Epithelial cell of proximal tubule (primary cell): Measurements from ENCODE around the gene UQCR11. TPM values are rescaled to one million over a fixed set of nuclear protein-coding genes. Genes with fewer than 3 reads are reported as not detected.

Experiments
- DNase-seq: peaks from one replicate; pipeline ENCODE4 v3.0.0-alpha.2; 2011; ENCODE audit warnings: low read depth
- H3K4me3 ChIP-seq: 2 replicates; pipeline ENCODE4 v1.5.1; 2011; ENCODE audit warnings: low read depth, mild to moderate bottlenecking, low read length
- total RNA-seq: library from RNA; depleted of rRNA; stranded (reverse); fragments of >200 nt; gene quantifications from 2 replicates; pipeline ENCODE4 v1.2.3, GENCODE V29; 2015
- TF ChIP-seq, protein P1 (sequence below): conservative IDR thresholded peaks from 2 replicates; pipeline ENCODE4 v1.5.1; 2012; ENCODE audit warnings: low read depth, mild to moderate bottlenecking, low read length

Gene UQCR11
- total RNA-seq, 1 donor from 2014 or later: 91.4 TPM

DNA sequence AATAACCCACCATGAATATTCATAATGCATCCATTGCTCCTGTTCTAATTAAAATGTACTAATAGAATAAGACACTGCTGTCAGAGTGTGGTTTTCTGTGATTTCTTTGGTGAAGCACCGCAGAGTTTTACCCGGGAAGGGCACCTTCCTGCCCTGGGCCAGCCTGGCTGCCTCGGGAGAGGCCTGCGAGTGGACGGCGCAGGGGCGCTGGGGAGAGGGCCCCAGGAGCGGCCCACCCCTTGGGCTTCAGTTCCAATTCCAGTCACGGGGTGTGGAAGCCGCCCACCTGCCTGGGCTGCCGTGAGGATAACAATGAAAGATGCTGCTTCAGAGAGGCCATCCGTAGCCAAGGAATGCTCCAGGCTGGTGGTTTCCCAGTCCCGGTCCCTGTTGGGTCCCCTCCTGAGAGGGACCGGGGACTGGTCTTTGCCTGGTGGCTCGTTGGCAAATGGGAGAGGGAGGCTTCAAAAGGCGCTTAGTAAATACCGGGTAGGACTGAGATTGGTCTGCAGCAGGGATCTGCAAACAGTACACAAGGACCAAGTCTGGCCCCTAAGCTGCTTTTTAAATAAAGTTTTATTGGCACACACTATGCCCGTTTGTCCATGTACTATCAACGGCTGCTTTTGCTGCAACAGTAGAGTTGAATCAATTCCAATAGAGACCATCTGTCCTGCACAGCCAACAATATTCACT, 29.1 kb upstream of the UQCR11 start:
- TF ChIP-seq, protein P1, sequence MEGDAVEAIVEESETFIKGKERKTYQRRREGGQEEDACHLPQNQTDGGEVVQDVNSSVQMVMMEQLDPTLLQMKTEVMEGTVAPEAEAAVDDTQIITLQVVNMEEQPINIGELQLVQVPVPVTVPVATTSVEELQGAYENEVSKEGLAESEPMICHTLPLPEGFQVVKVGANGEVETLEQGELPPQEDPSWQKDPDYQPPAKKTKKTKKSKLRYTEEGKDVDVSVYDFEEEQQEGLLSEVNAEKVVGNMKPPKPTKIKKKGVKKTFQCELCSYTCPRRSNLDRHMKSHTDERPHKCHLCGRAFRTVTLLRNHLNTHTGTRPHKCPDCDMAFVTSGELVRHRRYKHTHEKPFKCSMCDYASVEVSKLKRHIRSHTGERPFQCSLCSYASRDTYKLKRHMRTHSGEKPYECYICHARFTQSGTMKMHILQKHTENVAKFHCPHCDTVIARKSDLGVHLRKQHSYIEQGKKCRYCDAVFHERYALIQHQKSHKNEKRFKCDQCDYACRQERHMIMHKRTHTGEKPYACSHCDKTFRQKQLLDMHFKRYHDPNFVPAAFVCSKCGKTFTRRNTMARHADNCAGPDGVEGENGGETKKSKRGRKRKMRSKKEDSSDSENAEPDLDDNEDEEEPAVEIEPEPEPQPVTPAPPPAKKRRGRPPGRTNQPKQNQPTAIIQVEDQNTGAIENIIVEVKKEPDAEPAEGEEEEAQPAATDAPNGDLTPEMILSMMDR: no peak
- no peak for DNase-seq
- H3K4me3 ChIP-seq: no peak overlapping the region

DNA sequence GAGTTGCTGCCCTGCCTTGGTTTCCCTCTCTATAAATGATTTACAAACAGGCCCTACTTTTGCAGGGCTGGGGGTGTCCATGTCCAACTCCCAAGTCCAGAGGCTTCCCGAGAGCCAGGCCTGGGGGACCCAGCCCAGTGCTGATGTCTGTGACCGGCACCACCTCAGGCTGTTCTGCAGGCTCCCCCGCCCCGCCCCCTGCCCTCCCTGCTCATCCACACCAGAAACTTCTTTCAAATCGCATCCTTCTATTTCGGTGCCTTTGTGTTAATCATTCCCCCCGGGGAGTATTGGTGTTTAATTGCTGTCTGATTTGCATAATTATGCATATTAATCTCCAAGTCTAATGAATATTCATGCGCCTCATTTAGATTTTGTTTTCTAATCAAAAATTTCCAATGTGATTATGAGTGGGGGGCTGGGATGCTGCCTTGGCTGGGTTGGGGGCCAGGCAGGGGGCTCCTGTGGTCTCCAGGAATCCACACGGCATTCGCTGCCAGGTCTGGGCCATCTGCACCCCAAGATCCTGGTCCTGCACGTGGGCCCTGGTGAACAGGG, 28.1 kb upstream of the UQCR11 start:
- TF ChIP-seq, protein P1: no peak
- DNase-seq: no peak
- no peak overlapping the region for H3K4me3 ChIP-seq

DNA sequence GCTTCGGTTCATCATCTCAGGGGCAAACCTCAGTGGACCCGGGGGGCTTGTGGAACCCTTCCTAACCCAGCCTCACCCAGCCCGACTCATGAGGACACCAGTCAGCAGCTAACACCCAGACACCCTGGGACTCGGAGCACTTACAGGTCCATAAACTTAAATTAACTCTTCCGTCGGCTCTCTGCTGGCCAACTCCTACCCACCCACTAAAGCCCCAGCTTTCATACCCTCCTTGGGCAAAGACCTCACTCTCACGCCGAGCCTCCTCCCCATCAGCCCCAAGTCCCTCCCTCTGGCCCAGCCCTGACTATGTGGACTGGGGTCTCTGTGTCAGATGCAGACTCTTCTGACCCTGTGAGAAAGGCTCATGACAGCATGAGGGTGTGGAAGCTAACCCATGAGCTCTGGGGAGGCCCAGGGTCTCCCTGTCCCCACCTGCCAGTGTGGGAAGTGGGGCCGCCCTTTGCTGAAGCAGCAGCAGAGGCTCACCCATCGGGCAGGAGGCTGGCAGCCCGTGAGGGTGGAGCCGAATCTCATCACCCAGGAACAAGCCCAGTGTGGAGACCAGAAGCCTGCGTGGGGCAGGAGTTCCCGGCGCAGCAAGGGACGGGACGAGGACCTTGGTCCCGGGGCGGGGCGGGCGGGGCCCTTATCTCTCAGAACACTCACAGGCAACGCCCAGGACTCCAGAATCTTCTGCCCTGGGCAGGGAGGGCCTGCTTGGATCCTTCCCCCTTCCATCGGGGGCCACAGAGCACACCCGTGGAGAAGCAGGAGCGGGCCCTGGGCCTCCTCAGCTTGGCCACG, 27.4 kb upstream of the UQCR11 start:
- TF ChIP-seq, protein P1: no peak
- no peak for DNase-seq
- no peak overlapping the region for H3K4me3 ChIP-seq

DNA sequence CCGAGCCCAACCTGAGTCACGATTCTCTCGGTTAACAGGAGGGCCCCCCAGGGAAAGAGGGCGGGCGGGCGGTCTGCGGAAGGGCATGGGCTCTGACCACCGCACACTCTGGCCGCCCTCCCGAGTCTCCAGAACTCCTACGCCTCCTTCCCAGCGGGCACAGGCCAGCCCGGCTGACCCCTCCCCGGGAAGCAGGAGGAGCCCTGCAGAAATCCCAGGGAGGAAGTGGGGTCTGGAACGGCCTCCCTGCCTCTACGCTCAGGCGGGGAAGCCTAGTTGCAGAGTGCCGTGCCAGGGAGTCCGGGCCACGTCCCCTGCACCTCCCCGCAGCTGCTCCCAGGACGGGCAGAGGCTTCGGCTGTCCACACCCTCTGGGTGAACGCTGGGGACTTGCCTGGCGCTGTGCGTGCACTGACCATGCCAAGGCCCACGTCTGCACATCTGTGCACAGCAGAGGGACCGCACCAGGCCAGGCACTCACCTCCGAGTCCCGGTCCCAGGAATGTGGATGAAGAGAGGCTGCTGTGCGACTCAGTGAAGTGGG, 26.4 kb upstream of the UQCR11 start:
- no peak overlapping the region for H3K4me3 ChIP-seq
- TF ChIP-seq, protein P1: no peak
- DNase-seq: no peak

DNA sequence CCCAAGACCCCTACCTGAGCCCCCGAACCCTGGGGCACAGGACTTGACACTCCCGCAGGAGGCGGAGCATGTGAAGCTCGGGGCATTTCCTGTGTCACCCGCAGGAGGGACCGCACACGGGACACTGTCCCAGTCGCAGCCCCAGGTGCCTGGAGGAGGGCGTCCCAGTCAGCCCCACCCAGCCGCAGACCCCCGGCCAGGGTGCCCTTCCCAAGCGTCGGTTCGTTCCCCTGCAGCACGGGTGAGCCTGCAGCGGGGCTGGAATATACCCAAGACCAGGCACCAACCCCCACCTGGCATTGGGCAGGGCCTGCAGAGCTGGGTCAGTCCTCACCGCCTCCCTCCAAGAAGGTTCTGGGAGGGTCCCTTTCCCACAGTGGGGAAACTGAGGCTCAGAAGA, 25.5 kb upstream of the UQCR11 start:
- H3K4me3 ChIP-seq: no peak overlapping the region
- TF ChIP-seq, protein P1: no peak
- no peak for DNase-seq

DNA sequence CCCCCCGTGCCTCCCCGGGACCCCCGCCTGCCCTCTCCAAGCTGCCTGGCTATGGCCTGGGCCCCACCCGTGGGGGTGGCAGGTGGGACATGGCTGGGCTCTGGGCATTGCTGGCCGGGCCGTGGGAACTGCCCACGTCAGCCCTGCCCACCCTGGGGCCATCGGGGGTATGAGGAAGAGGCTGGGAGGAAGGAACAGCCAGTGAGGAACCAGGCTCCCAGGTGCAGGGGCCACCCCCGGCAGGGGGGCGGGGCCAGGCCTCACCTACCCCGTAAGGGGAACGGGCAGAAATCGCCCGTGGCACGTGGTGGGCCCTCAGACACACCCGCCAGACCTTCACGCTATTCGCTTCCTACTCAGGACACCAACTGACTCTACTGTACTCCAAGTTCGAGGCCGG, 24.8 kb upstream of the UQCR11 start:
- DNase-seq: no peak
- H3K4me3 ChIP-seq: no peak overlapping the region
- TF ChIP-seq, protein P1: no peak
